Ovary (tissue), 3 donors: ENCODE results near the gene SLC47A2.

Source experiments
- CTCF ChIP-seq, 3 donors: fragments of 450-650 bp in 2 of 3; fragments of 200-600 bp in 1 of 3; IDR thresholded peaks; one replicate each; pipeline versions ENCODE4 v1.5.1 to v1.8.0; 2016 to 2022; ENCODE audit warnings: antibody characterized with exemption in 3 of 3, mild to moderate bottlenecking in 1 of 3
- EP300 ChIP-seq: sonication (generic); formaldehyde crosslinking; IDR thresholded peaks from one replicate; pipeline ENCODE4 v1.6.1; 2017; ENCODE audit warnings: antibody characterized with exemption
- POLR2A ChIP-seq: fragments of 450-650 bp; IDR thresholded peaks from one replicate; pipeline ENCODE4 v1.6.1; 2017; ENCODE audit warnings: antibody characterized with exemption, mild to moderate bottlenecking, moderate library complexity
- donor health status: DM: no; HTN: no; CAD: no.

DNA sequence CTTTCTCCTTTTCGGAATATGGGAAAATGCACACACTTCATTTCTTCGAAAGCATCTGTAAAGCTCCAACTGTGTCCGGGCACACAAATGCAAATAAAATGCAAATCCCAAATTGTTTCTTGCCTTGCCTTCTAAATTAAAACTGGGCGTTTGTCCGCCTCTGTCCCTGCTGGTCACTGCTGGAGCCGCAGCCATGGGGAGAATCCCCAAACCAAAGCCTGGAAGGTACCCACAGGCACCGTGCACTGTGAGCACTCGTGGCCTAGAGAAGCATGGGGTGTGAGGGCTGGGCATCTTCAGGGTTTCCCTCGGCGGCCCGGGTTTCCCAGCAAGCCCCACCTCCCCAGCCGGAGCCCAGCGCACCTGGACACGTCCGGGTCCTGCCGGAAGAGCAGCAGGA lies 2.9 kb downstream of the SLC47A2 start:
- TF ChIP-seq CTCF (IDR thresholded peaks at IDR 0.05) (no peak), POLR2A (no peak), EP300 (no peak)
